H1 (cell line): ENCODE measurements around the gene ZNF45. TPM values are rescaled to one million over a fixed set of nuclear protein-coding genes. Genes with fewer than 3 reads are reported as not detected.
A peak's percentile ranks its signal among the peaks of the same experiment; 100 is the strongest.

ENCODE experiments used
- CTCF ChIA-PET: fragments of 300-600 bp; sonication (Branson Sonifier 250); formaldehyde crosslinking; loops from one replicate; lab custom pipeline; 2021; ENCODE audit not compliant: partially characterized antibody; lab: Charles Lee
- POLR2A ChIA-PET: fragments of 300-600 bp; sonication (Branson Sonifier 250); formaldehyde crosslinking; loops from one replicate; lab custom pipeline; 2021; ENCODE audit warnings: inconsistent platforms; ENCODE audit not compliant: partially characterized antibody; lab: Charles Lee
- DNase-seq, 2 experiments: peaks; one replicate each; pipeline versions ENCODE4 v3.0.0 to v3.0.0-alpha.2; 2010 to 2022; ENCODE audit warnings: low spot score in 2 of 2, low read depth in 1 of 2, mixed read lengths in 1 of 2
- FAIRE-seq: peaks from 2 replicates; lab custom pipeline; 2011; peaks lifted over from hg19 to GRCh38; lab: Jason Lieb, UNC
- H2AFZ ChIP-seq: 2 replicates; pipeline ENCODE4 v1.8.1; 2012; ENCODE audit warnings: low read length, inconsistent platforms
- H2AK5ac ChIP-seq: 2 replicates; pipeline ENCODE4 v1.6.1; 2013; ENCODE audit warnings: low read depth, low read length
- H2BK120ac ChIP-seq: replicated peaks from 2 replicates; pipeline ENCODE3; 2013; ENCODE audit warnings: low read depth, low read length, inconsistent platforms
- H2BK12ac ChIP-seq: 2 replicates; pipeline ENCODE4 v1.6.1; 2013; ENCODE audit warnings: low read depth, low read length
- H2BK15ac ChIP-seq: 2 replicates; pipeline ENCODE4 v1.6.1; 2013; ENCODE audit warnings: low read length
- H2BK20ac ChIP-seq: 2 replicates; pipeline ENCODE4 v1.6.1; 2013; ENCODE audit warnings: low read length
- H2BK5ac ChIP-seq: 2 replicates; pipeline ENCODE4 v1.6.1; 2013; ENCODE audit warnings: low read depth, low read length
- H3K14ac ChIP-seq: 2 replicates; pipeline ENCODE4 v1.6.1; 2013; ENCODE audit warnings: inconsistent platforms; ENCODE audit not compliant: insufficient read length
- H3K18ac ChIP-seq: 2 replicates; pipeline ENCODE4 v1.6.1; 2013; ENCODE audit warnings: low read length; ENCODE audit errors: extremely low read depth
- H3K23ac ChIP-seq: 2 replicates; pipeline ENCODE4 v1.6.1; 2013; ENCODE audit warnings: inconsistent platforms; ENCODE audit not compliant: insufficient read length
- H3K23me2 ChIP-seq: 2 replicates; pipeline ENCODE4 v1.6.1; 2013; ENCODE audit warnings: low read depth, low read length
- H3K27ac ChIP-seq: 2 replicates; pipeline ENCODE4 v1.6.1; 2011; ENCODE audit warnings: low read depth, low read length, inconsistent platforms
- H3K27me3 ChIP-seq, 4 experiments: replicated peaks in 1 of 4; 1 replicate in 1 of 4; 2 replicates in 3 of 4; pipeline versions ENCODE4 v1.6.1 to v1.8.1; 2011 to 2013; ENCODE audit warnings: low read length in 3 of 4, mild to moderate bottlenecking in 3 of 4, inconsistent platforms in 2 of 4, mixed read lengths in 2 of 4, moderate library complexity in 1 of 4; ENCODE audit not compliant: control insufficient read depth in 3 of 4, insufficient read depth in 3 of 4; ENCODE audit errors: extremely low read depth in 1 of 4
- H3K36me3 ChIP-seq, 4 experiments: 2 replicates each; pipeline versions ENCODE4 v1.6.1 to v1.8.1; 2011 to 2013; ENCODE audit warnings: mild to moderate bottlenecking in 4 of 4, low read length in 3 of 4, moderate library complexity in 2 of 4, control low read depth in 1 of 4, inconsistent platforms in 1 of 4; ENCODE audit not compliant: insufficient read depth in 4 of 4, control insufficient read depth in 2 of 4
- H3K4ac ChIP-seq: replicated peaks from 2 replicates; pipeline ENCODE3; 2013; ENCODE audit warnings: low read length, low read depth, mixed read lengths, inconsistent platforms; ENCODE audit not compliant: insufficient read length
- H3K4me1 ChIP-seq, 4 experiments: replicated peaks in 1 of 4; 1 replicate in 1 of 4; 2 replicates in 3 of 4; pipeline versions ENCODE4 v1.6.1 to v1.8.1; 2011 to 2013; ENCODE audit warnings: low read length in 3 of 4, inconsistent platforms in 2 of 4, mixed read lengths in 1 of 4; ENCODE audit not compliant: insufficient read depth in 4 of 4, control insufficient read depth in 3 of 4
- H3K4me2 ChIP-seq, 2 experiments: 2 replicates each; pipeline versions ENCODE4 v1.6.1 to v1.8.1; 2011 to 2013; ENCODE audit warnings: low read depth in 2 of 2, low read length in 2 of 2, control low read depth in 1 of 2, inconsistent platforms in 1 of 2, mild to moderate bottlenecking in 1 of 2; ENCODE audit not compliant: insufficient read depth in 1 of 2
- H3K4me3 ChIP-seq, 4 experiments: fragments of 200-600, 300-600 bp in 1 of 4; sonication (generic), shearing (Covaris generic), sonication (Bioruptor Twin) in 1 of 4; 2 replicates each; pipeline versions ENCODE4 v1.5.1 to v1.8.1; 2011 to 2016; ENCODE audit warnings: low read length in 4 of 4, low read depth in 3 of 4, control low read depth in 2 of 4, inconsistent platforms in 2 of 4, mild to moderate bottlenecking in 2 of 4, mixed read lengths in 1 of 4, moderate library complexity in 1 of 4; ENCODE audit not compliant: insufficient read depth in 2 of 4; ENCODE audit errors: extremely low read depth in 1 of 4
- H3K56ac ChIP-seq: replicated peaks from 2 replicates; pipeline ENCODE3; 2013; ENCODE audit warnings: low read depth, mild to moderate bottlenecking, mixed read lengths, low read length, inconsistent platforms; ENCODE audit not compliant: insufficient read length
- H3K79me1 ChIP-seq: 2 replicates; pipeline ENCODE4 v1.6.1; 2013; ENCODE audit warnings: low read depth, low read length, control low read depth
- H3K79me2 ChIP-seq, 2 experiments: 2 replicates each; pipeline versions ENCODE4 v1.6.1 to v1.8.1; 2012 to 2013; ENCODE audit warnings: low read length in 2 of 2, mild to moderate bottlenecking in 2 of 2, inconsistent platforms in 1 of 2; ENCODE audit not compliant: insufficient read depth in 2 of 2, control insufficient read depth in 1 of 2
- H3K9ac ChIP-seq, 4 experiments: replicated peaks in 1 of 4; 1 replicate in 1 of 4; 2 replicates in 3 of 4; pipeline versions ENCODE4 v1.6.1 to v1.8.1; 2011 to 2013; ENCODE audit warnings: low read depth in 3 of 4, low read length in 3 of 4, control low read depth in 2 of 4, mild to moderate bottlenecking in 2 of 4, moderate library complexity in 2 of 4, inconsistent platforms in 1 of 4; ENCODE audit errors: extremely low read depth in 1 of 4
- H3K9me3 ChIP-seq, 2 experiments: 2 replicates each; pipeline versions ENCODE4 v1.6.1 to v1.8.1; 2012 to 2013; ENCODE audit warnings: mild to moderate bottlenecking in 2 of 2, moderate library complexity in 2 of 2, control low read depth in 1 of 2, inconsistent platforms in 1 of 2, low read depth in 1 of 2, low read length in 1 of 2, mixed read lengths in 1 of 2; ENCODE audit not compliant: insufficient read depth in 2 of 2
- H4K20me1 ChIP-seq, 2 experiments: replicated peaks in 1 of 2; 2 replicates each; pipeline versions ENCODE3 to v1.8.1; 2011 to 2013; ENCODE audit warnings: inconsistent platforms in 2 of 2, low read length in 2 of 2, mild to moderate bottlenecking in 1 of 2; ENCODE audit not compliant: insufficient read depth in 2 of 2, control insufficient read depth in 1 of 2
- H4K5ac ChIP-seq: 2 replicates; pipeline ENCODE4 v1.6.1; 2013; ENCODE audit warnings: low read length, low read depth, mixed read lengths, inconsistent platforms; ENCODE audit not compliant: insufficient read length
- H4K8ac ChIP-seq: 2 replicates; pipeline ENCODE4 v1.8.0; 2013; ENCODE audit warnings: mild to moderate bottlenecking, moderate library complexity, low read length, inconsistent platforms; ENCODE audit not compliant: insufficient read depth; ENCODE audit errors: extremely low read depth
- H4K91ac ChIP-seq: replicated peaks from 2 replicates; pipeline ENCODE3; 2013; ENCODE audit warnings: low read length, mixed read lengths, inconsistent platforms; ENCODE audit not compliant: insufficient read length
- CBX5 ChIP-seq: fragments of 300-800, 300-1000 bp; sonication (generic); IDR thresholded peaks from 2 replicates; pipeline ENCODE4 v1.7.1; 2016; ENCODE audit warnings: antibody characterized with exemption, low read length, low read depth
- CBX8 ChIP-seq: fragments of 300-800, 300-1000 bp; sonication (generic); IDR thresholded peaks from 2 replicates; pipeline ENCODE4 v1.7.1; 2016; ENCODE audit warnings: low read depth, low read length, borderline replicate concordance
- CTBP2 ChIP-seq: IDR thresholded peaks from 2 replicates; pipeline ENCODE4 v1.7.0; 2011; ENCODE audit warnings: borderline replicate concordance, mild to moderate bottlenecking, moderate library complexity, mixed read lengths, low read length; ENCODE audit not compliant: insufficient read depth, insufficient read length
- EP300 ChIP-seq, 2 experiments: IDR thresholded peaks; 1 replicate in 1 of 2; 2 replicates in 1 of 2; pipeline ENCODE4 v1.6.1; 2011 to 2012; ENCODE audit warnings: low read depth in 2 of 2, low read length in 2 of 2, mild to moderate bottlenecking in 2 of 2, borderline replicate concordance in 1 of 2, inconsistent platforms in 1 of 2, moderate library complexity in 1 of 2
- NRF1 ChIP-seq: IDR thresholded peaks from 2 replicates; pipeline ENCODE4 v1.6.1; 2011; ENCODE audit warnings: mild to moderate bottlenecking, low read depth, low read length, improper control_type of control experiment
- RXRA ChIP-seq: IDR thresholded peaks from 2 replicates; pipeline ENCODE4 v1.6.1; 2011; ENCODE audit warnings: low read depth, mild to moderate bottlenecking, low read length, moderate library complexity; ENCODE audit not compliant: insufficient read depth
- SIN3A ChIP-seq, 2 experiments: IDR thresholded peaks in 1 of 2; conservative IDR thresholded peaks in 1 of 2; 2 replicates each; pipeline ENCODE4 v1.6.1; 2011 to 2012; ENCODE audit warnings: low read length in 2 of 2, improper control_type of control experiment in 1 of 2, low read depth in 1 of 2, mild to moderate bottlenecking in 1 of 2
- TAF1 ChIP-seq: IDR thresholded peaks from 2 replicates; pipeline ENCODE4 v1.6.1; 2011; ENCODE audit warnings: mild to moderate bottlenecking, low read depth, low read length
- USF2 ChIP-seq: IDR thresholded peaks from 2 replicates; pipeline ENCODE4 v1.6.1; 2011; ENCODE audit warnings: low read length, improper control_type of control experiment
- WGBS, 2 experiments: shearing (Covaris generic) in 1 of 2; methylation state at CpG; one replicate each; pipeline versions ENCODE4 v1.1.6 to v1.1.7; 2013 to 2015; ENCODE audit warnings: low lambda C conversion rate in 2 of 2, mixed read lengths in 2 of 2, inconsistent platforms in 1 of 2, low coverage in 1 of 2, missing lambda C conversion rate in 1 of 2; ENCODE audit not compliant: insufficient replicate concordance in 2 of 2, insufficient coverage in 1 of 2, insufficient read length in 1 of 2; ENCODE audit errors: extremely low coverage in 1 of 2, missing lambda C conversion rate in 1 of 2; 5-methylcytosine and 5-hydroxymethylcytosine counted together
- polyA plus RNA-seq, 7 experiments: library from polyadenylated mRNA; depleted of rRNA in 3 of 7; stranded (reverse) in 5 of 7; unstranded in 2 of 7; fragments of >200 nt in 5 of 7; fragments of 200-250 nt in 2 of 7; gene quantifications; 1 replicate in 5 of 7; 2 replicates in 1 of 7; 4 replicates in 1 of 7; pipeline versions ENCODE4 v1.2.1 to v1.2.3, GENCODE V29; 2011 to 2013; ENCODE audit warnings: missing spikeins in 2 of 7, mixed read lengths in 2 of 7
- total RNA-seq: library from RNA; stranded (reverse); fragmentation: NEBNext Ultra II Directional; extraction: Animal tissue kit (Norgen Biotek cat#: 25700); gene quantifications from 2 replicates; pipeline ENCODE4 v1.2.1, GENCODE V29; 2021

Gene ZNF45
- total and polyA plus RNA-seq, 2 of the 8 experiments (the other 6 are each of a cell fraction or from before 2014, with no cell fraction given) = 4.6 to 16.2 TPM

- POLR2A ChIA-PET = interaction anchor here (0.7 to 1.4 kb wide), 5 partner anchors 16 to 652 kb away, joined by 3 to 12 read pairs (median 3); partner anchors contain the start of genes ZNF235 and ZNF45
- H3K27me3 ChIP-seq = no peaks in the 10 kb centered on the region
- H4K91ac ChIP-seq = no peak within 1 kb of the TSS
- peak within 1 kb of the TSS; percentile 100 for H2AFZ ChIP-seq
- H2BK120ac ChIP-seq = no peak within 1 kb of the TSS
- H3K4me1 ChIP-seq = no peaks in the 10 kb centered on the region
- no peak within 1 kb of the TSS for H2BK15ac ChIP-seq
- peak within 1 kb of the TSS; percentile 49 to 65 for H3K4me2 ChIP-seq
- FAIRE-seq (peak; percentile 98), DNase-seq (peak; percentile 83 to 87)
- H2AK5ac ChIP-seq = no peak within 1 kb of the TSS
- H3K56ac ChIP-seq = no peak within 1 kb of the TSS
- H3K14ac ChIP-seq = no peak within 1 kb of the TSS
- peaks cover 4 to 6% of the 10 kb centered on the region in 2 experiments; a peak in 2 of 4 replicates for H3K9me3 ChIP-seq
- CTCF ChIA-PET = interaction anchor here (0.8 to 1.7 kb wide), 7 partner anchors 15 to 185 kb away, joined by 3 to 5 read pairs (median 4); partner anchors contain the start of gene ZNF45
- no peak within 1 kb of the TSS for H3K27ac ChIP-seq
- WGBS, 2 experiments = 2% methylated on average over 38 of the region's 40 CpGs; no CpG with 5 or more reads in 1 of the 2 experiments
- H3K9ac ChIP-seq = peak within 1 kb of the TSS in 3 of 4 experiments; percentile 31 to 69 (median 40); a peak in 2 of 7 replicates
- no peaks in the 10 kb centered on the region for H4K20me1 ChIP-seq
- H4K5ac ChIP-seq = peak within 1 kb of the TSS; percentile 68
- H3K23ac ChIP-seq = no peak within 1 kb of the TSS
- H2BK12ac ChIP-seq = no peak within 1 kb of the TSS
- H3K36me3 ChIP-seq = no peaks in the 10 kb centered on the region; a peak in 2 of 8 replicates
- H2BK20ac ChIP-seq = no peak within 1 kb of the TSS
- H2BK5ac ChIP-seq = no peak within 1 kb of the TSS
- peak within 1 kb of the TSS; percentile 73 to 98 (median 84) for H3K4me3 ChIP-seq
- no peaks in the 10 kb centered on the region for H3K23me2 ChIP-seq
- no peaks in the 10 kb centered on the region; a peak in 1 of 4 replicates for H3K79me2 ChIP-seq
- no peak within 1 kb of the TSS; the same call in 1 of the 2 replicates for H3K18ac ChIP-seq
- H4K8ac ChIP-seq = no peak within 1 kb of the TSS
- H3K79me1 ChIP-seq = peaks cover 2% of the 10 kb centered on the region; the same call in 1 of the 2 replicates
- H3K4ac ChIP-seq = no peak within 1 kb of the TSS
- TF ChIP-seq CTBP2 (no peak), NRF1 (no peak), CBX5 (no peak), RXRA (no peak), EP300 (IDR thresholded peaks at IDR 0.05; ENCODE audit: borderline replicate concordance in 1 of 2, low read depth in 2 of 2, low read length in 2 of 2) (no peak), SIN3A (conservative IDR thresholded peaks at IDR 0.05 in 1 of 2, IDR thresholded peaks at IDR 0.05 in 1 of 2; ENCODE audit: low read depth in 1 of 2, low read length in 2 of 2) (peak; percentile 56 to 83; a peak in 1 of 4 replicates), USF2 (no peak), TAF1 (peak; percentile 42), CBX8 (no peak)
These were observed 16.0 kb upstream of the ZNF45 start, which contains the start of gene ZNF221 for GRCh38 chr19:43950834-43951645. TSS of gene ZNF221 (plus strand) at chr19:43951228. CDS start at chr19:43962727, 11,499 bp downstream.
